H9 (cell line): ENCODE results near the gene PPIF. TPM values are rescaled to one million over a fixed set of nuclear protein-coding genes. Genes with fewer than 3 reads are reported as not detected.

Source experiments
- DNase-seq: peaks from one replicate; pipeline ENCODE4 v3.0.0-alpha.2; 2017
- H2AFZ ChIP-seq: one replicate; pipeline ENCODE4 v1.6.1; 2013; ENCODE audit warnings: mild to moderate bottlenecking, low read length, control low read depth, moderate library complexity
- H2AK5ac ChIP-seq: 2 replicates; pipeline ENCODE4 v1.6.1; 2013; ENCODE audit warnings: low read length, control low read depth, mixed read lengths; ENCODE audit not compliant: insufficient read length
- H2BK120ac ChIP-seq: one replicate; pipeline ENCODE4 v1.6.1; 2013; ENCODE audit warnings: low read depth, mild to moderate bottlenecking, low read length, control low read depth, inconsistent platforms; ENCODE audit not compliant: poor library complexity, severe bottlenecking
- H2BK12ac ChIP-seq: 2 replicates; pipeline ENCODE4 v1.6.1; 2013; ENCODE audit warnings: low read length, control low read depth, mixed read lengths, low read depth; ENCODE audit not compliant: insufficient read length
- H2BK15ac ChIP-seq: 2 replicates; pipeline ENCODE4 v1.6.1; 2013; ENCODE audit warnings: low read depth, low read length, control low read depth
- H2BK20ac ChIP-seq: one replicate; pipeline ENCODE4 v1.6.1; 2013; ENCODE audit warnings: low read depth, mild to moderate bottlenecking, low read length, control low read depth, inconsistent platforms; ENCODE audit not compliant: poor library complexity, severe bottlenecking
- H2BK5ac ChIP-seq: 2 replicates; pipeline ENCODE4 v1.6.1; 2013; ENCODE audit warnings: low read length, control low read depth, mixed read lengths; ENCODE audit not compliant: insufficient read length
- H3K14ac ChIP-seq: 2 replicates; pipeline ENCODE4 v1.6.1; 2013; ENCODE audit warnings: low read length, control low read depth; ENCODE audit not compliant: insufficient read depth
- H3K18ac ChIP-seq: 2 replicates; pipeline ENCODE4 v1.6.1; 2013; ENCODE audit warnings: low read depth, mild to moderate bottlenecking, mixed read lengths, low read length, control low read depth; ENCODE audit not compliant: insufficient read length
- H3K23ac ChIP-seq: 2 replicates; pipeline ENCODE4 v1.6.1; 2013; ENCODE audit warnings: low read length, control low read depth, mixed read lengths, low read depth; ENCODE audit not compliant: insufficient read length
- H3K23me2 ChIP-seq: 2 replicates; pipeline ENCODE4 v1.6.1; 2013; ENCODE audit warnings: low read depth, mild to moderate bottlenecking, mixed read lengths, low read length, control low read depth; ENCODE audit not compliant: insufficient read length, poor library complexity, severe bottlenecking
- H3K27ac ChIP-seq: 2 replicates; pipeline ENCODE4 v1.5.1; 2013; ENCODE audit warnings: low read length, control low read depth, mixed read lengths, low read depth; ENCODE audit not compliant: insufficient read length
- H3K27me3 ChIP-seq: 2 replicates; pipeline ENCODE4 v1.6.1; 2013; ENCODE audit warnings: low read length, control low read depth, inconsistent platforms; ENCODE audit not compliant: insufficient read depth
- H3K4ac ChIP-seq: 2 replicates; pipeline ENCODE4 v1.6.1; 2013; ENCODE audit warnings: low read depth, mild to moderate bottlenecking, control low read depth, inconsistent platforms, low read length, moderate library complexity
- H3K4me1 ChIP-seq: 2 replicates; pipeline ENCODE4 v1.6.1; 2013; ENCODE audit warnings: low read length, control low read depth, inconsistent platforms; ENCODE audit not compliant: insufficient read depth
- H3K4me2 ChIP-seq: 2 replicates; pipeline ENCODE4 v1.6.1; 2013; ENCODE audit warnings: low read length, control low read depth, mixed read lengths; ENCODE audit not compliant: insufficient read length, insufficient read depth
- H3K56ac ChIP-seq: 2 replicates; pipeline ENCODE4 v1.6.1; 2013; ENCODE audit warnings: low read depth, mild to moderate bottlenecking, mixed read lengths, low read length, control low read depth; ENCODE audit not compliant: insufficient read length
- H3K79me1 ChIP-seq: 2 replicates; pipeline ENCODE4 v1.6.1; 2013; ENCODE audit warnings: low read depth, mild to moderate bottlenecking, moderate library complexity, low read length, control low read depth, inconsistent platforms; ENCODE audit not compliant: insufficient read depth, poor library complexity, severe bottlenecking
- H3K79me2 ChIP-seq: 2 replicates; pipeline ENCODE4 v1.6.1; 2013; ENCODE audit warnings: low read length, control low read depth, inconsistent platforms; ENCODE audit not compliant: insufficient read depth
- H3K9ac ChIP-seq: 2 replicates; pipeline ENCODE4 v1.6.1; 2013; ENCODE audit warnings: low read length, control low read depth, mixed read lengths; ENCODE audit not compliant: insufficient read length; ENCODE audit errors: extremely low read depth
- H3K9me3 ChIP-seq: one replicate; pipeline ENCODE4 v1.6.1; 2013; ENCODE audit warnings: low read depth, low read length, inconsistent platforms; ENCODE audit not compliant: control insufficient read depth
- H3T11ph ChIP-seq: one replicate; pipeline ENCODE4 v1.6.1; 2013; ENCODE audit warnings: mild to moderate bottlenecking, low read length, control low read depth, inconsistent platforms
- H4K20me1 ChIP-seq: one replicate; pipeline ENCODE4 v1.6.1; 2013; ENCODE audit not compliant: control insufficient read depth, insufficient read length, insufficient read depth
- H4K5ac ChIP-seq: 2 replicates; pipeline ENCODE4 v1.6.1; 2013; ENCODE audit warnings: low read depth, mild to moderate bottlenecking, mixed read lengths, low read length, control low read depth; ENCODE audit not compliant: insufficient read length
- H4K8ac ChIP-seq: replicated peaks from 2 replicates; pipeline ENCODE4 v1.6.1; 2013; ENCODE audit warnings: low read length, control low read depth, mixed read lengths, low read depth; ENCODE audit not compliant: insufficient read length
- H4K91ac ChIP-seq: 2 replicates; pipeline ENCODE4 v1.6.1; 2013; ENCODE audit warnings: low read depth, mild to moderate bottlenecking, moderate library complexity, mixed read lengths, low read length, control low read depth; ENCODE audit not compliant: insufficient read length
- H3K27ac Mint-ChIP-seq, 3 experiments: 2 replicates in 2 of 3; 3 replicates in 1 of 3; pipeline ENCODE4 v1.8.0; 2020 to 2021; ENCODE audit warnings: mixed read lengths in 3 of 3, mild to moderate bottlenecking in 1 of 3, moderate library complexity in 1 of 3
- H3K27me3 Mint-ChIP-seq: 2 replicates; pipeline ENCODE4 v1.8.0; 2021; ENCODE audit warnings: low read depth, mild to moderate bottlenecking, moderate library complexity, mixed read lengths
- H3K36me3 Mint-ChIP-seq, 3 experiments: 2 replicates in 2 of 3; 3 replicates in 1 of 3; pipeline ENCODE4 v1.8.0; 2020 to 2021; ENCODE audit warnings: low read depth in 3 of 3, mixed read lengths in 3 of 3; ENCODE audit not compliant: insufficient read depth in 1 of 3
- H3K4me1 Mint-ChIP-seq, 2 experiments: 2 replicates each; pipeline ENCODE4 v1.8.0; 2020; ENCODE audit warnings: mixed read lengths in 2 of 2
- H3K4me3 Mint-ChIP-seq, 2 experiments: 2 replicates in 1 of 2; 3 replicates in 1 of 2; pipeline ENCODE4 v1.8.0; 2020 to 2021; ENCODE audit warnings: mild to moderate bottlenecking in 2 of 2, mixed read lengths in 2 of 2, moderate library complexity in 1 of 2
- H3K9me3 Mint-ChIP-seq, 2 experiments: 2 replicates in 1 of 2; 3 replicates in 1 of 2; pipeline ENCODE4 v1.8.0; 2020; ENCODE audit warnings: mild to moderate bottlenecking in 2 of 2, mixed read lengths in 2 of 2, moderate library complexity in 1 of 2
- CTCF ChIP-seq: fragments of 200-600 bp; sonication (generic); conservative IDR thresholded peaks from 3 replicates; pipeline ENCODE4 v1.8.0; 2021; ENCODE audit warnings: antibody characterized with exemption, mild to moderate bottlenecking
- WGBS: extraction: QIAGEN DNeasy Blood & Tissue Kit; methylation state at CpG from one replicate; pipeline ENCODE4 v1.1.7; 2013; ENCODE audit warnings: missing lambda C conversion rate, low lambda C conversion rate, mixed read lengths; ENCODE audit not compliant: insufficient read length; ENCODE audit errors: extremely low coverage; 5-methylcytosine and 5-hydroxymethylcytosine counted together
- total RNA-seq: library from RNA; stranded (reverse); gene quantifications from 2 replicates; pipeline ENCODE4 v1.2.1, GENCODE V29; 2021

The PPIF gene
- total RNA-seq, 1 experiment from 2014 or later, result 79.7 TPM

DNA sequence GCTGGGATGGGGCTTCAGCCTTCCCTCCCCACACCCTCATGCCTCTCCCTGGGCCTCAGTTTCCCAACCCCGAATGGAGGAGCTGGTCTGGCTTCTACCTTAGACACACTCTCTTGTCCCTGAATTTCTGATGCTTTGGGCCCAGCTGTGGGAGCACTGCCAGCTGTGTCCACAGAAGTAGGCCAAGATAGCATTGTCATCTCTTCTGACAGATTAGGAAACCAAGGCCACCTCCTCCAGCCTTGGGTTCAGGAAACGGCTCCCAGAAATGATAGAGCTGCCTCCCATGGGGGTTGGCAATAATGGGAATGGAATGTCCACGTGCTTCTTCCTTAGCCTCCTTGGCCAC is 1.3 kb downstream of the PPIF start:
- DNase-seq, result no peak
- Histone ChIP-seq H2AFZ (no peak overlapping the region), H3K79me1 (peaks cover 5% of the 10 kb centered on the region), H3K23me2 (peaks cover 5% of the 10 kb centered on the region), H2AK5ac (no peak overlapping the region), H3K18ac (no peak overlapping the region), H2BK20ac (no peak overlapping the region), H3K4me2 (peak overlapping the region; percentile 43), H3K27me3 (no peaks in the 10 kb centered on the region), H3K9ac (no peak overlapping the region), H3K14ac (no peak overlapping the region), H2BK15ac (no peak overlapping the region), H3K27ac (no peak overlapping the region), H3K56ac (no peak overlapping the region), H4K91ac (no peak overlapping the region), H3K79me2 (no peaks in the 10 kb centered on the region), H3T11ph (no peak overlapping the region), H2BK12ac (no peak overlapping the region), H2BK5ac (no peak overlapping the region), H3K4me1 (0 out of 2 replicates have a peak, but pooled peaks cover 5% of the 10 kb centered on the region), H2BK120ac (no peak overlapping the region), H4K8ac (no peak overlapping the region), H3K4ac (no peak overlapping the region), H4K5ac (no peak overlapping the region), H4K20me1 (no peaks in the 10 kb centered on the region), H3K9me3 (no peaks in the 10 kb centered on the region), H3K23ac (no peak overlapping the region)
- peak overlapping the region; percentile 76 to 87 for H3K4me3 Mint-ChIP-seq
- H3K27me3 Mint-ChIP-seq, result peaks cover 2% of the 10 kb centered on the region
- no peaks in the 10 kb centered on the region for H3K9me3 Mint-ChIP-seq
- no CpG with 5 or more reads among the region's 3 CpGs for WGBS
- H3K27ac Mint-ChIP-seq, result no peak overlapping the region
- H3K4me1 Mint-ChIP-seq, result peaks cover 8 to 23% of the 10 kb centered on the region in 2 experiments
- peaks cover 23 to 49% (median 46%) of the 10 kb centered on the region in 3 experiments; a peak in 6 of 7 replicates for H3K36me3 Mint-ChIP-seq
- TF ChIP-seq CTCF, result no peak
